H9 (cell line): Measurements from ENCODE around the gene CWC25. TPM values are rescaled to one million over a fixed set of nuclear protein-coding genes. Genes with fewer than 3 reads are reported as not detected.
A peak's percentile ranks its signal among the peaks of the same experiment; 100 is the strongest.

Source experiments
- DNase-seq: peaks from one replicate; pipeline ENCODE4 v3.0.0-alpha.2; 2017
- H2AFZ ChIP-seq: one replicate; pipeline ENCODE4 v1.6.1; 2013; ENCODE audit warnings: mild to moderate bottlenecking, low read length, control low read depth, moderate library complexity
- H2AK5ac ChIP-seq: 2 replicates; pipeline ENCODE4 v1.6.1; 2013; ENCODE audit warnings: low read length, control low read depth, mixed read lengths; ENCODE audit not compliant: insufficient read length
- H2BK120ac ChIP-seq: one replicate; pipeline ENCODE4 v1.6.1; 2013; ENCODE audit warnings: low read depth, mild to moderate bottlenecking, low read length, control low read depth, inconsistent platforms; ENCODE audit not compliant: poor library complexity, severe bottlenecking
- H2BK12ac ChIP-seq: 2 replicates; pipeline ENCODE4 v1.6.1; 2013; ENCODE audit warnings: low read length, control low read depth, mixed read lengths, low read depth; ENCODE audit not compliant: insufficient read length
- H2BK15ac ChIP-seq: 2 replicates; pipeline ENCODE4 v1.6.1; 2013; ENCODE audit warnings: low read depth, low read length, control low read depth
- H2BK20ac ChIP-seq: one replicate; pipeline ENCODE4 v1.6.1; 2013; ENCODE audit warnings: low read depth, mild to moderate bottlenecking, low read length, control low read depth, inconsistent platforms; ENCODE audit not compliant: poor library complexity, severe bottlenecking
- H2BK5ac ChIP-seq: 2 replicates; pipeline ENCODE4 v1.6.1; 2013; ENCODE audit warnings: low read length, control low read depth, mixed read lengths; ENCODE audit not compliant: insufficient read length
- H3K14ac ChIP-seq: 2 replicates; pipeline ENCODE4 v1.6.1; 2013; ENCODE audit warnings: low read length, control low read depth; ENCODE audit not compliant: insufficient read depth
- H3K18ac ChIP-seq: 2 replicates; pipeline ENCODE4 v1.6.1; 2013; ENCODE audit warnings: low read depth, mild to moderate bottlenecking, mixed read lengths, low read length, control low read depth; ENCODE audit not compliant: insufficient read length
- H3K23ac ChIP-seq: 2 replicates; pipeline ENCODE4 v1.6.1; 2013; ENCODE audit warnings: low read length, control low read depth, mixed read lengths, low read depth; ENCODE audit not compliant: insufficient read length
- H3K23me2 ChIP-seq: 2 replicates; pipeline ENCODE4 v1.6.1; 2013; ENCODE audit warnings: low read depth, mild to moderate bottlenecking, mixed read lengths, low read length, control low read depth; ENCODE audit not compliant: insufficient read length, poor library complexity, severe bottlenecking
- H3K27ac ChIP-seq: 2 replicates; pipeline ENCODE4 v1.5.1; 2013; ENCODE audit warnings: low read length, control low read depth, mixed read lengths, low read depth; ENCODE audit not compliant: insufficient read length
- H3K27me3 ChIP-seq: 2 replicates; pipeline ENCODE4 v1.6.1; 2013; ENCODE audit warnings: low read length, control low read depth, inconsistent platforms; ENCODE audit not compliant: insufficient read depth
- H3K4ac ChIP-seq: 2 replicates; pipeline ENCODE4 v1.6.1; 2013; ENCODE audit warnings: low read depth, mild to moderate bottlenecking, control low read depth, inconsistent platforms, low read length, moderate library complexity
- H3K4me1 ChIP-seq: 2 replicates; pipeline ENCODE4 v1.6.1; 2013; ENCODE audit warnings: low read length, control low read depth, inconsistent platforms; ENCODE audit not compliant: insufficient read depth
- H3K4me2 ChIP-seq: 2 replicates; pipeline ENCODE4 v1.6.1; 2013; ENCODE audit warnings: low read length, control low read depth, mixed read lengths; ENCODE audit not compliant: insufficient read length, insufficient read depth
- H3K56ac ChIP-seq: 2 replicates; pipeline ENCODE4 v1.6.1; 2013; ENCODE audit warnings: low read depth, mild to moderate bottlenecking, mixed read lengths, low read length, control low read depth; ENCODE audit not compliant: insufficient read length
- H3K79me1 ChIP-seq: 2 replicates; pipeline ENCODE4 v1.6.1; 2013; ENCODE audit warnings: low read depth, mild to moderate bottlenecking, moderate library complexity, low read length, control low read depth, inconsistent platforms; ENCODE audit not compliant: insufficient read depth, poor library complexity, severe bottlenecking
- H3K79me2 ChIP-seq: 2 replicates; pipeline ENCODE4 v1.6.1; 2013; ENCODE audit warnings: low read length, control low read depth, inconsistent platforms; ENCODE audit not compliant: insufficient read depth
- H3K9ac ChIP-seq: 2 replicates; pipeline ENCODE4 v1.6.1; 2013; ENCODE audit warnings: low read length, control low read depth, mixed read lengths; ENCODE audit not compliant: insufficient read length; ENCODE audit errors: extremely low read depth
- H3K9me3 ChIP-seq: one replicate; pipeline ENCODE4 v1.6.1; 2013; ENCODE audit warnings: low read depth, low read length, inconsistent platforms; ENCODE audit not compliant: control insufficient read depth
- H3T11ph ChIP-seq: one replicate; pipeline ENCODE4 v1.6.1; 2013; ENCODE audit warnings: mild to moderate bottlenecking, low read length, control low read depth, inconsistent platforms
- H4K20me1 ChIP-seq: one replicate; pipeline ENCODE4 v1.6.1; 2013; ENCODE audit not compliant: control insufficient read depth, insufficient read length, insufficient read depth
- H4K5ac ChIP-seq: 2 replicates; pipeline ENCODE4 v1.6.1; 2013; ENCODE audit warnings: low read depth, mild to moderate bottlenecking, mixed read lengths, low read length, control low read depth; ENCODE audit not compliant: insufficient read length
- H4K8ac ChIP-seq: replicated peaks from 2 replicates; pipeline ENCODE4 v1.6.1; 2013; ENCODE audit warnings: low read length, control low read depth, mixed read lengths, low read depth; ENCODE audit not compliant: insufficient read length
- H4K91ac ChIP-seq: 2 replicates; pipeline ENCODE4 v1.6.1; 2013; ENCODE audit warnings: low read depth, mild to moderate bottlenecking, moderate library complexity, mixed read lengths, low read length, control low read depth; ENCODE audit not compliant: insufficient read length
- H3K27ac Mint-ChIP-seq, 3 experiments: 2 replicates in 2 of 3; 3 replicates in 1 of 3; pipeline ENCODE4 v1.8.0; 2020 to 2021; ENCODE audit warnings: mixed read lengths in 3 of 3, mild to moderate bottlenecking in 1 of 3, moderate library complexity in 1 of 3
- H3K27me3 Mint-ChIP-seq: 2 replicates; pipeline ENCODE4 v1.8.0; 2021; ENCODE audit warnings: low read depth, mild to moderate bottlenecking, moderate library complexity, mixed read lengths
- H3K36me3 Mint-ChIP-seq, 3 experiments: 2 replicates in 2 of 3; 3 replicates in 1 of 3; pipeline ENCODE4 v1.8.0; 2020 to 2021; ENCODE audit warnings: low read depth in 3 of 3, mixed read lengths in 3 of 3; ENCODE audit not compliant: insufficient read depth in 1 of 3
- H3K4me1 Mint-ChIP-seq, 2 experiments: 2 replicates each; pipeline ENCODE4 v1.8.0; 2020; ENCODE audit warnings: mixed read lengths in 2 of 2
- H3K4me3 Mint-ChIP-seq, 2 experiments: 2 replicates in 1 of 2; 3 replicates in 1 of 2; pipeline ENCODE4 v1.8.0; 2020 to 2021; ENCODE audit warnings: mild to moderate bottlenecking in 2 of 2, mixed read lengths in 2 of 2, moderate library complexity in 1 of 2
- H3K9me3 Mint-ChIP-seq, 2 experiments: 2 replicates in 1 of 2; 3 replicates in 1 of 2; pipeline ENCODE4 v1.8.0; 2020; ENCODE audit warnings: mild to moderate bottlenecking in 2 of 2, mixed read lengths in 2 of 2, moderate library complexity in 1 of 2
- WGBS: extraction: QIAGEN DNeasy Blood & Tissue Kit; methylation state at CpG from one replicate; pipeline ENCODE4 v1.1.7; 2013; ENCODE audit warnings: missing lambda C conversion rate, low lambda C conversion rate, mixed read lengths; ENCODE audit not compliant: insufficient read length; ENCODE audit errors: extremely low coverage; 5-methylcytosine and 5-hydroxymethylcytosine counted together
- total RNA-seq: library from RNA; stranded (reverse); gene quantifications from 2 replicates; pipeline ENCODE4 v1.2.1, GENCODE V29; 2021
- TF ChIP-seq, protein P1 (sequence below): fragments of 200-600 bp; sonication (generic); conservative IDR thresholded peaks from 3 replicates; pipeline ENCODE4 v1.8.0; 2021; ENCODE audit warnings: antibody characterized with exemption, mild to moderate bottlenecking

The CWC25 gene
- total RNA-seq, 1 experiment from 2014 or later: 15.9 TPM

DNA sequence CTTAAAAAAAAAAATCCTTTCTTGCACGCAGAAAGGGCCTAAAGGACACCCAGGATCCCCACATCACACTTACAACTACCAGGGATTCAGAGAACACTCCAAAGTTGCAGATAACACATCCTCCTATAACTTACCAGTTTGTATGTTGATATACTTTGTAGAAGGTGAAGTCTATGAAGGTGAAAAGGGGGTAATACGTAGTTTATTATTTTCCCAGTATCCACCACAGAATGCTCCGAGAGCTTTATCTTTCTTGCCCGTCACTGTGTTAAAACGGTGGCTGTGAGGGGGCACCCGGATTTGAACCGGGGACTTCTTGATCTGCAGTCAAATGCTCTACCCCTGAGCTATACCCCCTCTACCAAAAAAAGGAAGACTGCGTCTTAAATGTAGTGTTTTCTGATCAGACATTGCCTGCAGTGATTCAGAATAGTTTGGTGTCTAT, 36.3 kb upstream of the CWC25 start:
- no peak overlapping the region for H2BK120ac ChIP-seq
- no peak overlapping the region for H2BK15ac ChIP-seq
- H2BK12ac ChIP-seq: no peak overlapping the region
- H2BK5ac ChIP-seq: no peak overlapping the region
- H2AFZ ChIP-seq: no peak overlapping the region
- no peaks in the 10 kb centered on the region; the same call in 1 of the 2 replicates for H3K27me3 Mint-ChIP-seq
- H3K4me2 ChIP-seq: no peak overlapping the region
- no peaks in the 10 kb centered on the region for H3K79me2 ChIP-seq
- no peaks in the 10 kb centered on the region for H3K79me1 ChIP-seq
- no peak overlapping the region for H3T11ph ChIP-seq
- no peaks in the 10 kb centered on the region for H3K23me2 ChIP-seq
- H3K4me3 Mint-ChIP-seq: peak overlapping the region in 1 of 2 experiments; percentile 45; a peak in 3 of 5 replicates
- no peaks in the 10 kb centered on the region for H3K4me1 Mint-ChIP-seq
- H3K9ac ChIP-seq: no peak overlapping the region
- H4K8ac ChIP-seq: no peak overlapping the region
- H3K9me3 Mint-ChIP-seq: peaks cover 0 to 3% of the 10 kb centered on the region in 2 experiments; a peak in 2 of 5 replicates
- H3K56ac ChIP-seq: no peak overlapping the region
- H3K4me1 ChIP-seq: no peaks in the 10 kb centered on the region
- no peak overlapping the region for H3K23ac ChIP-seq
- peak overlapping the region in 2 of 3 experiments; percentile 7 to 67; a peak in 2 of 7 replicates for H3K27ac Mint-ChIP-seq
- no peak overlapping the region for H2AK5ac ChIP-seq
- no peak overlapping the region for H3K27ac ChIP-seq
- no peak overlapping the region for H4K5ac ChIP-seq
- H4K20me1 ChIP-seq: no peaks in the 10 kb centered on the region
- H3K14ac ChIP-seq: no peak overlapping the region
- no peaks in the 10 kb centered on the region for H3K27me3 ChIP-seq
- no peak overlapping the region for H3K18ac ChIP-seq
- H4K91ac ChIP-seq: no peak overlapping the region
- WGBS: no CpG with 5 or more reads among the region's 8 CpGs
- no peak overlapping the region for H3K4ac ChIP-seq
- H3K36me3 Mint-ChIP-seq: no peaks in the 10 kb centered on the region
- H2BK20ac ChIP-seq: no peak overlapping the region
- DNase-seq: peak; percentile 75
- no peaks in the 10 kb centered on the region for H3K9me3 ChIP-seq
- TF ChIP-seq, protein P1, sequence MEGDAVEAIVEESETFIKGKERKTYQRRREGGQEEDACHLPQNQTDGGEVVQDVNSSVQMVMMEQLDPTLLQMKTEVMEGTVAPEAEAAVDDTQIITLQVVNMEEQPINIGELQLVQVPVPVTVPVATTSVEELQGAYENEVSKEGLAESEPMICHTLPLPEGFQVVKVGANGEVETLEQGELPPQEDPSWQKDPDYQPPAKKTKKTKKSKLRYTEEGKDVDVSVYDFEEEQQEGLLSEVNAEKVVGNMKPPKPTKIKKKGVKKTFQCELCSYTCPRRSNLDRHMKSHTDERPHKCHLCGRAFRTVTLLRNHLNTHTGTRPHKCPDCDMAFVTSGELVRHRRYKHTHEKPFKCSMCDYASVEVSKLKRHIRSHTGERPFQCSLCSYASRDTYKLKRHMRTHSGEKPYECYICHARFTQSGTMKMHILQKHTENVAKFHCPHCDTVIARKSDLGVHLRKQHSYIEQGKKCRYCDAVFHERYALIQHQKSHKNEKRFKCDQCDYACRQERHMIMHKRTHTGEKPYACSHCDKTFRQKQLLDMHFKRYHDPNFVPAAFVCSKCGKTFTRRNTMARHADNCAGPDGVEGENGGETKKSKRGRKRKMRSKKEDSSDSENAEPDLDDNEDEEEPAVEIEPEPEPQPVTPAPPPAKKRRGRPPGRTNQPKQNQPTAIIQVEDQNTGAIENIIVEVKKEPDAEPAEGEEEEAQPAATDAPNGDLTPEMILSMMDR: no peak
